T follicular helper cell (primary cell): Measurements from ENCODE around the gene APC2.
"Not testable (repeated sequence)": the region's sequence is repeated elsewhere in the genome, so short reads cannot be mapped to it uniquely, and the experiment has no call there.

Experiments used
- DNase-seq: peaks from one replicate; pipeline ENCODE4 v3.0.0-alpha.2; 2020; ENCODE audit warnings: low read depth

The APC2 gene

DNA sequence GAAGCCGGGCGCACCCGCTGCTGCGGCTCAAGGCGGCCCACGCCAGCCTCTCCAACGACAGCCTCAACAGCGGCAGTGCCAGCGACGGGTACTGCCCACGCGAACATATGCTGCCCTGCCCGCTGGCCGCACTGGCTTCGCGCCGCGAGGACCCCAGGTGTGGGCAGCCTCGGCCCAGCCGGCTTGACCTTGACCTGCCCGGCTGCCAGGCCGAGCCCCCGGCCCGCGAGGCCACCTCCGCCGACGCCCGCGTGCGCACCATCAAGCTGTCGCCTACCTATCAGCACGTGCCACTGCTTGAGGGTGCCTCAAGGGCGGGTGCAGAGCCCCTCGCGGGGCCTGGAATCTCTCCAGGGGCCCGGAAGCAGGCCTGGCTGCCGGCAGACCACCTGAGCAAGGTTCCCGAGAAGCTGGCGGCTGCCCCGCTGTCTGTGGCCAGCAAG lies 16.1 kb downstream of the APC2 start:
- no peak for DNase-seq

DNA sequence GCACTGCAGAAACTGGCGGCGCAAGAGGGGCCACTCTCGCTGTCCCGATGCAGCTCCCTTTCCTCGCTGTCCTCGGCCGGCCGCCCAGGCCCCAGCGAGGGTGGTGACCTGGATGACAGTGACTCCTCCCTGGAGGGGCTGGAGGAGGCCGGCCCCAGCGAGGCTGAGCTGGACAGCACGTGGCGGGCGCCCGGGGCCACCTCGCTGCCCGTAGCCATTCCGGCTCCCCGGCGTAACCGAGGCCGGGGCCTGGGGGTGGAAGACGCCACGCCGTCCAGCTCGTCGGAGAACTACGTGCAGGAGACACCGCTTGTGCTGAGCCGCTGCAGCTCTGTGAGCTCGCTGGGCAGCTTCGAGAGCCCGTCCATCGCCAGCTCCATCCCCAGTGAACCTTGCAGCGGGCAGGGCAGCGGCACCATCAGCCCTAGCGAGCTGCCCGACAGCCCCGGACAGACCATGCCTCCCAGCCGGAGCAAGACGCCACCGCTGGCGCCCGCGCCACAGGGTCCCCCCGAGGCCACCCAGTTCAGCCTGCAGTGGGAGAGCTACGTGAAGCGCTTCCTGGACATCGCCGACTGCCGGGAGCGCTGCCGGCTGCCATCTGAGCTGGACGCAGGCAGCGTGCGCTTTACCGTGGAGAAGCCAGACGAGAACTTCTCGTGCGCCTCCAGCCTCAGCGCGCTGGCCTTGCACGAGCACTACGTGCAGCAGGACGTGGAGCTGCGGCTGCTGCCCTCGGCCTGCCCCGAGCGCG lies 16.7 kb downstream of the APC2 start:
- no peak for DNase-seq

- no peak for DNase-seq
Observed at GRCh38 chr19:1467215-1467489, 17.2 kb downstream of the APC2 start.

GRCh38 chr19:1467490-1468273 lies 17.8 kb downstream of the APC2 start:
- no peak for DNase-seq

DNA sequence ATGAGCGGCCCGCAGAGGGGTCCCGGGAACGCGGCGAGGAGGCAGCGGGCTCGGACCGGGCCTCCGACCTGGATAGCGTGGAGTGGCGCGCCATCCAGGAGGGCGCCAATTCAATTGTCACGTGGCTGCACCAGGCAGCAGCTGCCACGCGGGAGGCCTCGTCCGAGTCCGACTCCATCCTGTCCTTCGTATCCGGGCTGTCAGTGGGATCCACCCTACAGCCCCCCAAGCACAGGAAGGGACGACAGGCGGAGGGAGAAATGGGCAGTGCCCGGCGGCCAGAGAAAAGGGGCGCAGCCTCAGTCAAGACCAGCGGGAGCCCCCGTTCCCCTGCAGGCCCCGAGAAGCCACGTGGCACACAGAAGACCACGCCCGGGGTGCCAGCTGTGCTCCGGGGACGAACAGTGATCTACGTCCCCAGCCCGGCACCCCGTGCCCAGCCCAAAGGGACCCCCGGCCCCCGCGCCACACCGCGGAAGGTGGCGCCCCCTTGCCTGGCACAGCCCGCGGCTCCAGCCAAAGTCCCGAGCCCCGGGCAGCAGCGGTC lies 18.4 kb downstream of the APC2 start:
- no peak for DNase-seq

DNA sequence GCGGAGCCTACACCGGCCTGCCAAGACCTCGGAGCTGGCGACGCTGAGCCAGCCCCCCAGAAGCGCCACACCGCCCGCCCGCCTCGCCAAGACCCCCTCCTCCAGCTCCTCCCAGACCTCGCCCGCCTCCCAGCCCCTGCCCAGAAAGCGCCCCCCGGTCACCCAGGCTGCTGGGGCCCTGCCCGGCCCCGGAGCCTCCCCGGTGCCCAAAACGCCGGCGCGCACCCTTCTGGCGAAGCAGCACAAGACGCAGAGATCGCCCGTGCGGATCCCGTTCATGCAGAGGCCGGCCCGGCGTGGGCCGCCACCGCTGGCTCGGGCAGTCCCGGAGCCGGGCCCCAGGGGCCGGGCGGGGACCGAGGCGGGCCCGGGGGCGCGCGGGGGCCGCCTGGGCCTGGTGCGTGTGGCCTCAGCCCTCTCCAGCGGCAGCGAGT lies 18.9 kb downstream of the APC2 start:
- DNase-seq: no peak

DNA sequence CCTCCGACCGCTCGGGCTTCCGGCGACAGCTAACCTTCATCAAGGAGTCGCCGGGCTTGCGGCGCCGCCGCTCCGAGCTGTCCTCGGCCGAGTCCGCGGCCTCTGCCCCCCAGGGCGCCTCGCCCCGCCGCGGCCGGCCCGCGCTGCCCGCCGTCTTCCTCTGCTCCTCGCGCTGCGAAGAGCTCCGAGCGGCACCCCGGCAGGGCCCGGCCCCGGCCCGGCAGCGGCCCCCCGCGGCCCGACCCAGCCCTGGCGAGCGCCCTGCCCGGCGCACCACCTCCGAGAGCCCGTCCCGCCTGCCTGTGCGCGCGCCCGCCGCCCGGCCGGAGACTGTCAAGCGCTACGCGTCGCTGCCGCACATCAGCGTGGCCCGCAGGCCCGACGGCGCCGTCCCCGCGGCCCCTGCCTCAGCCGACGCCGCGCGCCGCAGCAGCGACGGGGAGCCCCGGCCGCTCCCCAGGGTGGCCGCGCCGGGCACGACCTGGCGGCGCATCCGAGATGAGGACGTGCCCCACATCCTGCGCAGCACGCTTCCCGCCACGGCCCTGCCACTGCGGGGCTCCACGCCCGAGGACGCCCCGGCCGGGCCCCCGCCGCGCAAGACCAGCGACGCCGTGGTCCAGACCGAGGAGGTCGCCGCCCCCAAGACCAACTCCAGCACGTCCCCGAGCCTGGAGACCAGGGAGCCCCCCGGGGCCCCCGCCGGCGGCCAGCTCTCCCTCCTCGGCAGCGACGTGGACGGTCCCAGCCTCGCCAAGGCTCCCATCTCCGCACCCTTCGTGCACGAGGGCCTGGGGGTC lies 19.5 kb downstream of the APC2 start:
- DNase-seq: no peak

DNA sequence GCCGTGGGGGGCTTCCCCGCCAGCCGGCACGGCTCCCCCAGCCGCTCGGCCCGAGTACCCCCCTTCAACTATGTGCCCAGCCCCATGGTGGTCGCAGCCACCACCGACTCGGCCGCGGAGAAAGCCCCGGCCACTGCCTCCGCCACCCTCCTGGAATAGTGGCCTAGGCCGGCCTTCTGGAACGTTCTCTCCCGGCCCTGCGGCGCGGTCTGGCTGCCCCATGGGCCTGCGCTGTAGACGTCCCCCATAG lies 20.1 kb downstream of the APC2 start:
- DNase-seq: no peak

GRCh38 chr19:1470305-1471009 lies 20.5 kb downstream of the APC2 start:
- peak; percentile 59 for DNase-seq

DNA sequence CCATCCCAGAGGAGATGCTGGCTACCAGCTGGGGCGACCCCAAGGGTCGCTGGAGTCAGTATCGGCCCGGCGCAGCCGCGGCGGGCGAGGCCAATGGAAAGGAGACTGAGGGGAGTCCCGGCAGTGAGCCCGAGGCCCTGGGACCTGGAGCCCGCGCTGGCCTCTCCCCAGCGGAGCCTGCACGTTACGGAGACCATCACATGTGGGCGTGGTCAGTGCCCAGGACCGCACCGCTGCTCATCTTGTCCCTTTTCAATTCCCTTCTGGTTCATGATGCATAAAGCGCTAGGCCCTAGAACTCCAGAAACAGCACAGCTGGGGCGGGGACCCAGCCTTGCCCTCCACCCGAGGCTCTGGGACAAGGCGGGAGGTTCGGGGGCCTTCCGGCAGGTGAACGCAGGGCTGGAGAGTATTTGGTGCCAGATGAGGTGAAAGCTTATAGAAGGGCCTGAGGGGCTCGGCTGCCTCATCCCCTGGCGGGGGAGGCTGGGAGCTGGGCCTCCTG lies 21.1 kb downstream of the APC2 start:
- DNase-seq: no peak

DNA sequence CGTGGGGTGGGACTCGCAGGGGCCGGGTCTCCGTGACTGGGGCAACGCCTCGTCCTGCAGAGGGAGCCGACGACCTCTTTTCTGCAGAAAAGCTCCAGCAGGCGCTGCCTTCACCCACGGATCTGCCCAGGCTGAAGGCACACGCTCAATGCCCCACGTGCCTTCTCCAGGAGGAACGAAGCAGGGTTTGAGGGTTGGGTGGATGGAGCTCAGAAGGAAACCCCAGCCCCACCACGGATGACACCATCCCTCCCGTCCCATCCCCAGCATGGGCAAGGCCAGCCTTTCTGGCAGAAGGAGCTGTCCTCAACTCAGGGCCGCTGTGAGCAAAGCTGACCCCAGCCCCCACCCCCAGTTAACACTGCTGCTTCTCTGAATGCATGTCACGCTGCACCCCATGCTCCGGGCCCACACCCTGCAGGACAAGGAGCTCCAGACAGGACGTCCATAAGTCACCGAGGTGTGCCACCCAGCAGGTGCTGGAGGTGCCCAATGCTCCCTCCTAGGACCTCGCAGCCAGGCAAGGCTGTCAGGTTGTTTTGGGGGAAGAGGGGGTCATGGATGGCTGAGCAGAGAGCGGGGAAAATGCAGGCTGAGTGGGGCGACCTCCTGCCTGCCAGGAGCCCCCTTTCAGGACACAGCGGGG lies 21.7 kb downstream of the APC2 start:
- no peak for DNase-seq

DNA sequence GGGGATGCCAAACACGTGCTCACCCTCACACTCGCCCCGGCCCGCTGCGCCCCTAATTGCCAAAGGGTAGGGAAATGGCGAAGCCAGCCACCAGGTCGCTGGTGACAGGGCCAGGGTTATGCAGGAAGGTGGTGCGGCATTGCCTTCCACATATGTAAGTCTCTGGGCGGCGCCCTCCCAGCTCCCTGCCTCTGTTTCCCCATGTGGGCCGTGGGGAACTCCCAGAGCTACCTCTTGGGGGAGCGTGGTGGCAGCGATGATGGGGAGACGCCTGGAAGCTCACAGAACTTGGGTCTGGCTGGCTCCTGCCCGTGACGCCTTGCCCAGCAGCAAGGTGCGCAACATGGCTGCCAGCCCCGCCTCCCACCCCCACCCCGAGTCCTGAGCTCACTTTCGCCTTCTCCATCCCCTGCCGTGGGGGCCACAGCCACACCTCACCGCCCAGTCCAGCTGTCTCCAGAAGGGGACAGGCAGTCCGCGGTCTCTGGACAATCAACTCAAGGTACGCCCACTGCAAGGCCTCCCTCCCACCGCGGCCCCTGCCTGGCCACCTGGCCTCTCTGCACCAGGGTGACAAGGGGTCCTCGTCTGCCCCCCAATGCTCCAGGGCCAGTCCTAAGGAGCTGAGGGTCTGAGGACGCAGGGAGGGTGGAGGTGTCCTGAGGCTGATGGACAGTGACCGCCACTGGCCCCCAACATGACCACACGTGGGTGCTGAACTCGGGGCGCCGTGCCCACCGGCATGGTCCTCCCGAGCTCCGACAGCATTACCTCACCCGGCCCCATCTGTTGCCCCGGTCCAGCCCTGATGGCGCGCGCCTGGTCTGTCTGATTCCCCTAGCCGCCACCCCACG lies 22.5 kb downstream of the APC2 start:
- no peak for DNase-seq

GRCh38 chr19:1473085-1473851 lies 23.3 kb downstream of the APC2 start:
- DNase-seq: no peak

- DNase-seq: no peak
Observed at GRCh38 chr19:1474011-1474764, 24.3 kb downstream of the APC2 start.

DNA sequence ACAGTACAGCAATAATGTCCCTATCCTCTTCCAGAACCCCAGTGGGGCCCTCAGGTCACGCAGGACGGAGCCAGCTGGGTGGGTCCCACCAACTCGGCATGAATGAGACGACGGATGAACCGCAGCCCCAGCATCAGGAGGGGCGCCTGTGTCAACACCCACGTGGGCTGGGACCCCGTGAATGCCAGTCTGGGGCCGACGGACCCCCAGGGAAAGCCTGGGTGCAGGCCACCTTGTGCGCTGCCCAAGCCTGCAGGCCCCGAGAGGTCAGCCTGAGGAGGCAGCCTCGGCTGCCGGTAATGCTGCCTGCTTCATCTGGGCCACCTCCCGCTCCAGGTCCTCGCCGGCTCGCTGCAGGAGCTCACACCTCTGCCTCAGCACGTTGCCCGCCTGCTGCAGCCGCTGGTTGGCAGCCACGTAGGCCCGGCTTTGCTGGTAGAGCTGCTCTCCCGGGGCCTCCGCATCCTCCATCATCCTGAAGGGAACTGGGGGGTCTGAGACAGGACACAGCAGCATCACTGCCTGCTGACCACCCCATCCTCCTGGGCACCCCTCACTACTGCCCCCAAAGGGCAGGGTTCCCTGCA lies 24.9 kb downstream of the APC2 start:
- no peak for DNase-seq

GRCh38 chr19:1475751-1476437 lies 26.0 kb downstream of the APC2 start:
- DNase-seq: no peak

GRCh38 chr19:1477056-1477455 lies 27.1 kb downstream of the APC2 start:
- DNase-seq: not testable (repeated sequence)
